Urothelium cell line (cell line): ENCODE data around the gene MRTFA.
"Not testable (repeated sequence)": the region's sequence is repeated elsewhere in the genome, so short reads cannot be mapped to it uniquely, and the experiment has no call there.

ENCODE experiments used
- DNase-seq: peaks from one replicate; pipeline ENCODE4 v3.0.0; 2011; ENCODE audit warnings: low spot score, mixed read lengths
- FAIRE-seq: peaks from 2 replicates; lab custom pipeline; 2011; peaks lifted over from hg19 to GRCh38; lab: Jason Lieb, UNC

The MRTFA gene

GRCh38 chr22:40628354-40629042, 8.0 kb downstream of the MRTFA start:
- no peak for FAIRE-seq
- no peak for DNase-seq

GRCh38 chr22:40627612-40628011, 8.9 kb downstream of the MRTFA start:
- FAIRE-seq (no peak), DNase-seq (no peak)

GRCh38 chr22:40626851-40627250, 9.7 kb downstream of the MRTFA start:
- FAIRE-seq (no peak), DNase-seq (no peak)

GRCh38 chr22:40625794-40626193, 10.7 kb downstream of the MRTFA start:
- FAIRE-seq, DNase-seq: not testable (repeated sequence)

GRCh38 chr22:40625281-40625680, 11.2 kb downstream of the MRTFA start:
- DNase-seq, FAIRE-seq: not testable (repeated sequence)

- FAIRE-seq (no peak), DNase-seq (no peak)
Observed at GRCh38 chr22:40624770-40625169, 11.7 kb downstream of the MRTFA start.

- FAIRE-seq (no peak), DNase-seq (no peak)
Observed at GRCh38 chr22:40621309-40622151, 15.0 kb downstream of the MRTFA start.

- DNase-seq (peak; percentile 60), FAIRE-seq (no peak)
Observed at GRCh38 chr22:40620464-40621046, 16.0 kb downstream of the MRTFA start.

- DNase-seq (no peak), FAIRE-seq (no peak)
Observed at GRCh38 chr22:40618400-40618799, 18.1 kb downstream of the MRTFA start.

- no peak for FAIRE-seq
Observed at GRCh38 chr22:40616578-40616977, 19.9 kb downstream of the MRTFA start.

GRCh38 chr22:40613067-40613466, 23.5 kb downstream of the MRTFA start:
- FAIRE-seq, result no peak
- no peak for DNase-seq

More at GRCh38 chr22:40616578-40616977, 19.9 kb downstream of the MRTFA start:
- no peak for DNase-seq

GRCh38 chr22:40612291-40612751, 24.2 kb downstream of the MRTFA start:
- FAIRE-seq, result no peak
- DNase-seq, result no peak

GRCh38 chr22:40611606-40612005, 24.9 kb downstream of the MRTFA start:
- FAIRE-seq (no peak), DNase-seq (no peak)

- DNase-seq (no peak), FAIRE-seq (no peak)
Observed at GRCh38 chr22:40610329-40610850, 26.1 kb downstream of the MRTFA start.

GRCh38 chr22:40609216-40609615, 27.3 kb downstream of the MRTFA start:
- FAIRE-seq, result no peak
- no peak for DNase-seq

- no peak for FAIRE-seq
- DNase-seq, result no peak
Observed at GRCh38 chr22:40607506-40607905, 29.0 kb downstream of the MRTFA start.

- DNase-seq (no peak), FAIRE-seq (no peak)
Observed at GRCh38 chr22:40606306-40606705, 30.2 kb downstream of the MRTFA start.

- no peak for FAIRE-seq
- DNase-seq, result no peak
Observed at GRCh38 chr22:40605761-40606160, 30.8 kb downstream of the MRTFA start.

- DNase-seq (no peak), FAIRE-seq (no peak)
Observed at GRCh38 chr22:40603088-40603605, 33.4 kb downstream of the MRTFA start.

GRCh38 chr22:40602231-40602630, 34.3 kb downstream of the MRTFA start:
- DNase-seq (no peak), FAIRE-seq (no peak)

- FAIRE-seq, result no peak
- no peak for DNase-seq
Observed at GRCh38 chr22:40599731-40600130, 36.8 kb downstream of the MRTFA start.
